Right renal pelvis (tissue), 4 donors: ENCODE data around the gene ANK3. TPM values are rescaled to one million over a fixed set of nuclear protein-coding genes. Genes with fewer than 3 reads are reported as not detected.
"Not testable (repeated sequence)": the region's sequence is repeated elsewhere in the genome, so short reads cannot be mapped to it uniquely, and the experiment has no call there.

ENCODE experiments used
- DNase-seq, 4 donors: peaks; one replicate each; pipeline ENCODE4 v3.0.0-alpha.2; 2013; ENCODE audit warnings: low read depth in 4 of 4, low spot score in 3 of 4, missing footprints in 1 of 4
- polyA plus RNA-seq, 4 donors: library from polyadenylated mRNA; unstranded; fragments of 120-200 nt; gene quantifications; one replicate each; pipeline ENCODE4 v1.2.1, GENCODE V29; 2013; ENCODE audit not compliant: insufficient read length in 4 of 4

ANK3 gene
- polyA plus RNA-seq, 4 donors: 129 to 154 (median 141) TPM

DNA sequence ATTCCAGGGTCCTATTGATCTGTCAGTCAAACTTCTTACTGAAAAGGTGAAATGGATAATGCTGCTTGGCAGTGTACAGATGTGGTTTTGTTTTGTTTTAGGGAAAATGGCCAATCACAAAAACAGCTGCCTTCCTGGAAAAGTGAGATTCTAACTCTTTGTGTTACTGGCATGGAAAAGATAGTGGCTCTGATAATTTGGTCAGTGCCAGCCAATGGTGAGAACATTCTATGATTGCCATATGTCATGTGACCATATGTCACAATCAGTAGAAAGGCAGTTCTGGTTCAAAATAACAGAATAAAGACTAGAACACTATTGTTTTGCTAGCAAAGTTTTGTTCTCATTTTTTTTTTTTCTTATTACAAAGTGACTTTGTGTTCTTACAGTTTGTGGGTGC, 344.1 kb downstream of the ANK3 start:
- DNase-seq: no peak

GRCh38 chr10:60044971-60045370, 344.7 kb downstream of the ANK3 start:
- no peak for DNase-seq

DNA sequence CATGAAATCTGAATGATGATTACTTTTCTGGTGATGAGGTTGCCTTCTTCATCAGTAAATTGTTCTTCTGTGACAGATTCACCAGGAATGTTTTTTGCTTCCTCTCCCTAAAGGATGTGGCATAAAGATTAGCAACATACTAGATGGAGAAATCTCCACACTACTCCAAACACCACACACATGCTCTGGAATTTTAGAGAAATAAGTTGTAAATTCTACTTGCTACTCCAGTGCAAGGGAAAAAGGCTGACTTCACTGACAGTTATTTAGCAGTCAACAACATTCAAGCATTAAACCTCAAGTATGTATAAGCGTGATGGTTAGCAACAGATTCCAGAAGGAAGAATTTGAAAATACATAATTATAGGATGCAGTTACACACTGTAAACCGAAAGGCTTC, 345.4 kb downstream of the ANK3 start:
- DNase-seq: no peak

DNA sequence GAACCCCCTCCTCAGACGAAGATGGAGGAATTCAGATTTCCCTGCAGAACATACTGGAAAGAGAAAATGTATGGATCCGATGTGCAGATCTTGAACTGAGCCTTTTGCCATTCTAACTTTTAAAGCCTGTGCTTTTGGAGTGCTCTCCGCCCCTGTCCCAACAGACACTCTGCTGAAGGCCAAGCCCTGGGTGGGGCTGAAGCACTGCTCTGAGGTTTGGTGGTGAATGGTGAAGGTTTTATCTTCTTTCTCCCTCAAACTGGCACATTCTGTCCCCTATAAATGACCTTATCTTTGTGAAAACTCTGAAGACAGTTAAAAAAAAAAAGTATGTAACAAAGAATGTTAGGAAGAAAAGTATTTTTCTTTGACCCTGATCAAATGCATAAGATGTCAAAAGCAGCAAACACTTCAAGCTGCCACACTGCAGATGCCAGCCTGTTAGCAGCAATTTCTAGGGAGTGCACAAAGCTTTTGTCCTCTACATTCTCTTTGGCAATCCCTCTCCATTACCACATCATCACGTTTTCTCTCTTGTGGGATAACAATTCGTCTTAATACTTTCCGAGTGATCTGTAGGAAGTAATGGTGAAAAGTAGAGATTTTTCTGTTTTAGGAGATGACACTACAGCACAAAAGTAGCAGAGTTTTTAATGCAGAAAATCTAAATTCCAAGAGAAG, 346.0 kb downstream of the ANK3 start:
- DNase-seq: no peak

DNA sequence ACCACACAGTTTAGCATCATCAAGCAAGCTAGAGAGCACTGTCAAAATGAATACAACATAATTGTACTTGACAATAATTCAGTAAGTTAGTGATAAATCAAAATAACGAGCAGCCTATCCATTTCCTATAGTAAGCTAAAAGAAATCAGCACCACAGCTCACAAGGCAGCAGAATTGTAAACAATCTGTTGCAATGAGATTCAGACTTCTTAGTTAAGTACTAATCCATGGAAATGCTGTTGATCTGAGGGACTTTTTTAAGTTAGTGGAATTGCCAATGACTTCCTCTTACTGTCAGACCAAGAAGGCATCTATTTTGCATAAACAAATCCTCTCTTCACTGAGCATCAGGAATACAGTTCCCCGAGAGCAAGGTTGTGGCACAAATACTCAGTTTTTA, 346.8 kb downstream of the ANK3 start:
- no peak for DNase-seq

DNA sequence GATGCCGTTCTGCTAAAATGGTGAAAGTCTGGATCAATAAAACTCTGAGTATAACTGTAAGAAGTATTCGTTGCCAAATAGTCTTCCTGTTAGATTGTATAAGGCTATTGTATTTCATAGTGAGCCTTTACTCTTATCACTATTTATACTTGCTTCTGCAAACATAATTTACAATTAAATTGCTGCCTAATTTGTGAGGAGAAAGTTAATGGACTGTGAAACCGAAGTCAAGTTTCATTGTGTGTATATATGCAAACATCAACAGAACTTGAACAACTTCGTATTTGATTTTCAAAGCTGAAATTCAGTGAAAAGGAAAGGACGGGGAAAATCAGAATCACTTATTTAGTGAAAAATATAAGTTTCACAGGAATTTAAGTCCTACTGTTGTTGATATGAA, 347.4 kb downstream of the ANK3 start:
- DNase-seq: no peak

DNA sequence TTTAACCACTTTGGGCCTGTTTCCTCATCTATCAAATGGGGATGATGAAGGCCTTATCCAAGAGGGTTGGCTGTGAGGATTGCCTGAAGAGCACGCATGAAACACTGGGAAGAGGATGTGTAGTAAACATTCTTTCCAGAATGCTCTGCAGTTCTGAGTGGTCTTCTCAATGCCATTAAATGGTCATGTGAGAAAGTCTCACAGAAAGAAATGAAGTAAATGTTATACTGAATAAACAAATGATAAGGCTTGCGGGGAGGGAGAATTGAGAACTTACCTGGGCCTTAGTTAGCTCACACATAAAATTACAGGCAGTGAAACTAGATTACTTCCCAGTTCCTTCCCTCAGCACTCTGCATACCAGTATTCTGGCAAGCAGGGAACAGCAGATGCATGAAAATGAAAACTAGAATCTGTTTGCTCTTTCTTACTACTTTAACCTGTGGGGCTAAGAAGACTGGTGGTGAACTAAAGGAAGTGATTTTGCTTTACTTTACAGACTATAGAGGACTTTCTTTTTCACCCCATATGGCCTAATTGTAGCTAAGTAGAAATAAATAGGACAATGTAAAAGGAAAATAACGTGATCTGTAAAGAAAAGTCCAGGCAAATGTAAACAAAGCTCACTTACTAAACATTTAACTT, 348.1 kb downstream of the ANK3 start:
- no peak for DNase-seq

- no peak for DNase-seq
Observed at GRCh38 chr10:60040014-60040662, 349.5 kb downstream of the ANK3 start.

DNA sequence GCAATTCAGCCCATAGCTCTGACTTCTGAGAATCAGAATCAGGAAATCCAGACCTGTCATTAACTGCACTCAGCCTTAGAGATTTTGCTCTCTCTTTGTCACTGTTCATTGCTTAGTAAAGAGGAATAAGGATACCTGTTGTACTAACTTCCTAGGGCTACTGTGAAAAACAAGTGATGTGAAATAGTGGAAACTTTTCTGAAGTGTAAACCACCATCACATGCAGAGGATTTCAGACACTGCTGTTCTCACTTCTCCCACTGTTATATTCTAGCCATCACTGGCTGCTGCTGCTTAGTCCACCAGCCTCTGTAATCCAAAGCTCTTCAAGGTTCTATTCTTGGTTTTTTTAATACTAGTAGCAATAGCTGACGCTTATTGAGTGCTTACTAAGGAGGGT, 353.7 kb downstream of the ANK3 start:
- DNase-seq: no peak

GRCh38 chr10:60035375-60035774, 354.3 kb downstream of the ANK3 start:
- DNase-seq: not testable (repeated sequence)

DNA sequence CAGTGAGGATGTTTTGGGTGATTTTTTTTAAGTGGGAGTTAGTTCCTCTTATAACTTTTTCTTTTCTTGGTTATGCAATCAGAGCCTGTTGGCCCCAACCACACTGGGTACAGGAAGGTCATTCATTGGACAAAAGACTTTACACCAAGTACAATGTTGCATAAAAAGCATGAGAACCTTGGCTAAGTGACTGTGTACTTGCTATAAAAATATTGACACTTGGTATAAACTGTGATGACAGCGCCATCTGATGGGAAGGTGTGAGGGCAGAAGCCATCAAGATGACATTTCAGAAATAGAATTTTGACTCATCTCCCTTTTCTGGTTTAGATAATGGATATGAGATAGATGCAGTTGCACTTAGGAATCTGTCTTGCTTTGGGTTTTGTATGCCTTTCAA, 357.0 kb downstream of the ANK3 start:
- DNase-seq: peak in 1 of 4 donors; percentile 14

DNA sequence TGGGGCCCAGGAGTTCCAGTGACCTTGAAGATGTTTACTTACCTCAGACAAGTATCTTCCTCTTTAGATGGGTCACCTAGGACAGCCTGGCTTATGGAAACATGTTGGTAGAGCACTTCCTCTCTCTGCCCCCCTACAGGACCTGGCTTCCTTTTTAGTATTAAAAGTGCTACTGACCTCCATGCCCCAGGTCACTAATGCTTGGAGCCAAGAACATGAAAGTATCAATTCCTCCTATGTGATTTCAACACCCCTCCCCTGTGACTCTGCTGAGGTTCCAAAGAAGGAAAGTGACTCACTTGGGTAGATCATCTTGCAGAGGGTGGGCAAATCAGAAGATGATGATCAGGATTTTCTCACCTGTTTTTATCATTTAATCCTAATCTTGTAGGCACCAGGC, 358.0 kb downstream of the ANK3 start:
- no peak for DNase-seq

GRCh38 chr10:60031183-60031582, 358.5 kb downstream of the ANK3 start:
- DNase-seq: no peak

- no peak for DNase-seq
Observed at GRCh38 chr10:60029475-60029874, 360.2 kb downstream of the ANK3 start.

GRCh38 chr10:60028081-60028480, 361.6 kb downstream of the ANK3 start:
- no peak for DNase-seq

DNA sequence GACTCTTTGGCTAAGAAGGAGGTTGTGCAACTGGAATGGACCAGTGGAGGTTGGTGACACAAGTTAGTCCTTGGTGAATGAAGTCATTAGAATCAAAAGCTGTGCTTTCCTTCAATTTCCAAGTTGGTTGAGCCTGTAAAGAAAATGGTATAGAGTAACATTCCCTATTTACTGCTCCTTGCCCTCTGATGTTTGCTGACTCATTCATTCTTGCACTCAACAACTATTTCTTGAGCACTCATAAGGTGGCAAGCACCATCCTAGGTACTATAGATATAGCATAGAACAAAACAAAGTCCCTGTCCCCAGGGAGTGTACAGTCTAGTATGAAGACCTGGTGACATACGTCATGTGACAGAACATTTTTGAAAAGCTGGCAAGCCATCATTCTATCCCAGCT, 364.4 kb downstream of the ANK3 start:
- no peak for DNase-seq

DNA sequence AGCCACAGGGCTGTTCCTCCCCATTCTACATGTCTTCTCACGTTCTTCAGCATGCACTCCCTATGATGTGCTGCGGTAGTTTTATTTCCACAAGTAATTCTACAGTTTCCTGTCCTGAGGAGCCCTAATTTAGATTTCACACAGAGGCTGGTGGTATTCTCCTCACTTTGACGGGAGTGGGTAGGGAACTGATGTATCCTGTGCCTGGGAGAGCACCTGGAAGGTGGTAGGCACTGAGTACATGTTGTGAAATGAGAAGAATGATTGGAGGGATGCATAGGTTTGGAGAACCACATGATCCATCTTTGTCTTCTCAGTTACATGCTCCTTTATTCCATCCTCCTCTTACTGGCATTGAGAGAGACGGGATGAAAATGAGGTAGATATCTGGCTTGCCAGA, 365.2 kb downstream of the ANK3 start:
- DNase-seq: no peak

DNA sequence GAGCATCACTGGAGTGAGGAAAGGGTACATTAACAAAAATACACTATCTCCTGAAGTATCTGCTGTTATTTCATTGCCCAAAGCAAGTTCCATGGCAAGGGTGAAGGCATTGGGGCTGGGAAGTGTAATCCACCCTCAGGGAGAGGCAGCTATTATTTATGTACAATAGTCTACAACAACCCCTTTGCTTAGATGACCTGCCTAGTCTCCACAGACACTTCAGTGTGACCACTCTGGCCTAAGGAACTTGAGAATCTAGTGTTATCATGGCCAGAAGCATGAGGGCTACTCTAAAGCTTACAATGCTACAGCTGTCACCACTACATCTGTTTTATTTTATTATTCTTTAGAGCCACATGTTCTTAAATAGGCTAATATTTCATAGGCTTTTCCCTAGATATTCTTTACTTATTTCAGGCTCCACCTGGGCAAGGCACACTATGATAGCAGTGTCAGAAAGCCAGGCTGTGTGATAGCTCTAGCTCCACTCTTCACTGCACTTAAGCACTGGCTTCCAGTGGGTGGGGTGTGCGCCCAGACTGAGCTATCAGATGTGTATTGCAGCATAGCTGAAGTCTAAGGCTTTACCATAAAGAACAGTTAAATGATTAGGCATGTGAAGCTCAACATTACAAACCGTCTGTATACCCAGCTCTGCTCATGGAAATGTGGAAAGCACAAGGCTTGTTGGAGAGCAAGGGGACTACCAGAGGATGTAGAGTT, 366.4 kb downstream of the ANK3 start:
- DNase-seq: no peak

- DNase-seq: no peak
Observed at GRCh38 chr10:60021361-60021760, 368.3 kb downstream of the ANK3 start.

DNA sequence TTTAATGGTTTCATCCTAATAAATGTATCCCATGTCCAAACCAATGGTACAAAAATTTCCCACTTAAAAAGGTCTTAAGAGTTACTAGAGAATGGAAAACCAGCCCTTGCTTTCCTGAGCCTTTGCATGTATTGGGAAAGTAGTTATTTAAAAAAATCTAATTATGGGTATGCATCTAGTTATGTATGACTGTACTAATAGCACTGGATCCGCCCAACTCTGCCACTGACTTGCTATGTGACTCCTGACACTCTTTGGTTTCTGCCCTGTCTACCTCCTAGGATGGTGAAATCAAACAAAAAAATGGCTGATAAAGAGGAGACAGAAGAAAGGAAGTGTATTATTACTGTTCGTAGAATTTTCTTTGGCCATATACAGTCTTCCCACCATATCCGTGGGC, 372.9 kb downstream of the ANK3 start:
- no peak for DNase-seq

DNA sequence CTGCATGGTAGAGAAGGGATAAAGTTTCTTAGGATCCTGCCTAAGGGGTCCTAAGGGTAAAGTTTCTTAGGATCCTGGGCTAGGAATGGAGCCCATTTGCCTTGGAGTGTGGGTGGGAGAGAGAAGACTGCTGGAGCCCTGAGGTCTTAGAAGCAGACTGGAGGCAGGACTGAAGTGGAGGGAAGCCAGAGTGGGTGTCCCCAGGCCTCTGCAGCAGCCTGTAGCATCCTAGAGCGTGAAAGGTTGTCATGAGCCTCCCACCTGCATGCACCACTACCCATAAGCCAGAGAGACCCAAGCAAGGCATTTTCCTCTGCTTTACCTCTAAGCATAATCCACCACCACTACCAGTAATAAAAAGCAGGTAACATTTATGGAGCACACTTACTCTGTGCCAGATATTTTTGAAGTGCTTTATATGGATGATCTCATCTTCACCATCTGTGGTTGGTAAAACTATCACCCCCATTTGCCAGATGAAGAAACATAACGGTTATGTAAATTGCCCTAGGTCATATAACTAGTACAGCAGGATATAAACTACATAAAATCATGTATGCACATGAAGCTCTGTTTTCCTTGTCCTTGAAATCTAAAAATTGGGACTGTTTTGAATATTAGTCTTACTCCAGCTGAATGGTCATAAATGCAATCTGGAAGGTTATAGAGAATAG, 379.8 kb downstream of the ANK3 start:
- DNase-seq: no peak
